Measurements from ENCODE around the gene CSN2.
"Not testable (repeated sequence)": the region's sequence is repeated elsewhere in the genome, so short reads cannot be mapped to it uniquely, and the experiment has no call there.

The CSN2 gene

GRCh38 chr4:69965628-69966027 is at the start of gene CSN2:
CSN2 (minus strand) TSS chr4:69965728; CDS start chr4:69960995, 4,733 bp downstream.
- no peak for DNase-seq

- DNase-seq: no peak
These were observed 43.2 kb upstream of the CSN2 start for GRCh38 chr4:70008771-70009170.

GRCh38 chr4:70002507-70002906 is 37.0 kb upstream of the CSN2 start:
- no peak for DNase-seq

GRCh38 chr4:70000711-70001110 is 35.2 kb upstream of the CSN2 start:
- no peak for DNase-seq

- no peak for DNase-seq
These were observed 33.9 kb upstream of the CSN2 start for GRCh38 chr4:69999420-69999819.

- DNase-seq: no peak
These were observed 30.0 kb upstream of the CSN2 start, which contains the start of gene STATH for GRCh38 chr4:69995526-69996016. STATH (plus strand) TSS chr4:69995966; CDS start chr4:69998438, 2,472 bp downstream.

- no peak for DNase-seq
These were observed 29.3 kb upstream of the CSN2 start for GRCh38 chr4:69994782-69995181.

GRCh38 chr4:69991016-69991415 is 25.5 kb upstream of the CSN2 start:
- DNase-seq: no peak

- no peak for DNase-seq
These were observed 21.1 kb upstream of the CSN2 start for GRCh38 chr4:69986663-69987062.

GRCh38 chr4:69984030-69984443 is 18.5 kb upstream of the CSN2 start:
- DNase-seq: no peak

GRCh38 chr4:69977582-69977981 is 12.1 kb upstream of the CSN2 start:
- no peak for DNase-seq

- DNase-seq: no peak
These were observed 9.1 kb upstream of the CSN2 start for GRCh38 chr4:69974631-69975030.

GRCh38 chr4:69970071-69970470 is 4.5 kb upstream of the CSN2 start:
- DNase-seq: no peak

GRCh38 chr4:69957209-69957608 is 8.3 kb downstream of the CSN2 start:
- no peak for DNase-seq

GRCh38 chr4:69951602-69952001 is 13.9 kb downstream of the CSN2 start:
- no peak for DNase-seq

GRCh38 chr4:69936566-69936965 is 29.0 kb downstream of the CSN2 start:
- no peak for DNase-seq

- no peak for DNase-seq
These were observed 31.4 kb downstream of the CSN2 start for GRCh38 chr4:69934150-69934549.

- no peak for DNase-seq
These were observed 34.8 kb downstream of the CSN2 start, which contains the start of gene CSN1S1 for GRCh38 chr4:69930768-69931167. CSN1S1 (plus strand) TSS chr4:69931068; CDS start chr4:69932556, 1,488 bp downstream.

GRCh38 chr4:69923782-69924410 is 41.6 kb downstream of the CSN2 start:
- not testable (repeated sequence) for DNase-seq

- DNase-seq: no peak
These were observed 44.7 kb downstream of the CSN2 start for GRCh38 chr4:69920874-69921273.

GRCh38 chr4:69910016-69910782 is 55.3 kb downstream of the CSN2 start:
- no peak for DNase-seq

GRCh38 chr4:69909195-69909594 is 56.3 kb downstream of the CSN2 start:
- DNase-seq: no peak

GRCh38 chr4:69907151-69907550 is 58.4 kb downstream of the CSN2 start:
- no peak for DNase-seq
